Measurements from ENCODE around the gene ZNF70.

ZNF70 gene

DNA sequence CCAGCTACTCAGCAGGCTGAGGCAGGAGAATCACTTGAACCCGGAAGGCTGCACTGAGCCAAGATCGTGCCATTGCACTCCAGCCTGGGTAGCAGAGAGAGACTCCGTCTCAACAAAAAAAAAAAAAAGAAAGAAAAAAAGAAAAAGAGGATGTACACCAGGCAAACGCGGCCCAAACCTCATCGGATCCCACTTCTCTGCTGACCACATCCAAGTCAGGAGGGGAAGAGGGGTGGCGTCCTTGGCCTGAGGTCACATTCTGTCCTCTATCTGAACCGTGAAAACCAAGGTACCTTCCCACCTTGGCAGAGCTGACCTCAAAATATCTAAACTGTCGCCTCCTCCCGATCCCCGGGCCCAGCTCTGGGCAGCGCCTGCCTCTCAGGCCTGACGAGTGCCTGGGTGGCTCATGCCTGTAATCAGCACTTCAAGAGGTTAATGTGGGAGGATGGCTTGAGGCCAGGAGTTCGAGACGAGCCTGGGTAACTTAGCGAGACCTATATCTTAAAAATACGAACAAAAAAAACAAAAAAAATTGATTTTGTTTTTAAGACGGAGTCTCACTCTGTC lies 35.0 kb downstream of the ZNF70 start:
- no peak for DNase-seq

DNA sequence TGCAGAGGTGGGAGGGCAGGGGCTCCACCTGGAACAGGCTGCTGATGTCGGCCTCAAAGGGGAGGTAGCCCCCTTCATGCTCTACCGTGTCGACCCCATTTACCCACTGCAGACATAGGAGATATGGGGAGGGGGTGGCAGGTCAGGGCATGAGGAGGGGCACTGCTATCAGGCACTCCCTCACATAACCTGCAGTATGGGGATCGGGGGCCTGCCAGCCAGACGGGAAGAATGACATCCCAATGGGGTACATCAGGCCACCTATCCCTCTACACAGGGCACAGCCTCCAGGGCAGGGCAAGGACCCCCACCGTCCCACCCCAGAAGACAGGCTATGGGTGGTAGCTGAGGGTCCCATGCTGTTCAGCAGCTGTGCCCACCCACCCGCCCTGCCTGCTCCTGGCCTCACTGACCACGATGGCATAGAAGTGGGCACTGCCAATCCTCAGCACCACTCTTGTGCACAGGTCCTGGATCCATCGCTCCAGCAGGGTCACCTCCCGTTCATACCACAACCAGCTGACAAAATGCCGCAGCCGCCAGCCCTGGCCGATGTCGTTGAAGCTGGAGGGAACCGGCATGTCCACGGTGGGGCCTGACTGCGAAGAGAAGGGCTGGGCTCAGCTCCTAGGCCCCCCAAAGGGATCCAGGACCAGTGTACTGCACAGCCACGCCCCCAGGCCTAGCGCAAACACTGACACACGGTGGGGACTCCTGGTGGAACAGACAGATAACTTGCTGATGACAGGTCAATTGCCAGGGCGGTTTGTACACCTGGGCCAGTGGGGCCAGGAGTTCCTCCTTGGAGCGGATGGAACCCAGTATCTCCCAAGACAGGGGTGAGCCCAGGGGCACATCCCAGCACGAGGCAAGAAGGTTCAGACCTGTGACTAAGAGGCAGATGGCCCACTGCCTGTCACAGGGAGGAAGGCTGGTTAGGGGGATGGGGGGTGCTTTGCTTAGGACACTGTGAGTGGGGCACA lies 36.0 kb downstream of the ZNF70 start:
- no peak for DNase-seq

DNA sequence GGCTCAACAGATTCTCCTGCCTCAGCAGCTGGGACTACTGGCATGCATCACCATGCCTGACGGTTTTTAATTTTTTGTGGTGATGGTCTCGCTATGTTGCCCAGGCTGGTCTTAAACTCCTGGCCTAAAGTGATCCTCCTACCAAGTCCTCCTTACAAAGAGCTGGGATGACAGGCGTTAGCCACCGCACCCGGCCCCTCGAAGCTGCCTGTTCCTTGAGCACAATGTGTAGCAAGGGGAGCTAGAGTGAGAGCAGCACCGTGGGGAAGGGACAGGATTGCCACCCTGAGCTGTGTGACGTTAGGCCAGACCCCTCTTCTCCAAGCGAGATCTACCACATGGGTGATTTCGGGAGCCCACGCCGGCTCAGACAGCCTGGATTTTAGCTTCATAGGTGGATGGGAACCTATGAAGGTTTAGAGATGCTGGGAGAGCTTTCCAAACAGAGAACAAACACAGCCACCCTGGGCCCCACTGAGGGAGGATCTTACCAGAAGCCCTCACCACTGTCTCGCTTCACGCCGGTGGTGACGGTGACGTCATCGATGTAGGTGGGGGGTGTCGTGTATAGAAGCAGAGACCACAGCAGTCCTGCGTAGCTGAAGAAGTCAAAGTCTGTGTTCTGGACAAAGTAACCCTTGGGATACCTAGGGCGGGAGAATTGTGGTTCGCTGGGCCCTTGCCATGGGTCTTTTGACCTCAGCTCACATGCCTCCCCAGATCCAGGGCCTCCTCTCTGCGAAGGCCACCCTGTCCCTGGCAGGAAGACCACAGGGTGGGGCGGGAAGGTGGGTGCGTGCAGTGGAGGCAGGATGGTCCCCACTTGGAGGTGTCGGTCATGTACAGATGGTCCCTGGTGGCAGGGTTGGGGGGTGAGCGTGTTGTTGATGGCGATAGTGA lies 37.0 kb downstream of the ZNF70 start:
- DNase-seq, result no peak

DNA sequence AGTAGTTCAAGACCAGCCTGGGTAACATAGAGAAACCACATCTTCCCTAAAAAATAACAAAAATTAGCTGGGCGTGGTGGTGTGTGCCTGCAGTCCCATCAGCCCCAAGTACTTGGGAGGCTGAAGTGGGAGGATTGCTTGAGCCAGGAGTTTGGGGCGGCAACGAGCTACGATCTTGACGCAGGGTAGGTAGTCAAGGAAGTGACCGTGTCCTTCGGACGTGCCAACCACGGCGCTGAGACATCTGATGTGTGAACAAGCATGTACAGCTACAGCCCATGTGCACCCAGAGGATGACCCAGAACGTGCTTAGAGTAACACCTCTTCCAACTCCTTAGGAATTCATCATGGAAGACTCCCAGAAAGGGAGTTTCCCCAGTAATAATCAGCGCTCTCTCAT lies 38.7 kb downstream of the ZNF70 start:
- DNase-seq, result no peak

DNA sequence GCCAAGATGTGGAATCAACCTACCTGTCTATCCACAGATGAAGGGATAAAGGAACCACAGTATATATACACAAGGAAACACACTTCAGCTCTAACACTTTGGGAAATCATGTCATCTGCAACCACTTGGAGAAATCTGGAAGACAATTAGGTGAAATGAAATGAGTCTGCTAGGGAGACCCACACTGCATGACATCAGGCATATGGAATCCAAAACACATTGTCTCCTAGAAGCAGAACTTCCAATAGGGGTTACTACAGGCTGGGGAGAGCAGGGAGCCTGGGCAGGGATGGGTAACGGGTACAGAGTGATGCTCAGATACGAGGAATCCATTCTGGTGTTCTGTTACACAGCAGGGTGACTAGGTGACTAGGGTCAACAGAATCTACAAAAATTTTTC lies 41.8 kb downstream of the ZNF70 start:
- DNase-seq, result no peak

DNA sequence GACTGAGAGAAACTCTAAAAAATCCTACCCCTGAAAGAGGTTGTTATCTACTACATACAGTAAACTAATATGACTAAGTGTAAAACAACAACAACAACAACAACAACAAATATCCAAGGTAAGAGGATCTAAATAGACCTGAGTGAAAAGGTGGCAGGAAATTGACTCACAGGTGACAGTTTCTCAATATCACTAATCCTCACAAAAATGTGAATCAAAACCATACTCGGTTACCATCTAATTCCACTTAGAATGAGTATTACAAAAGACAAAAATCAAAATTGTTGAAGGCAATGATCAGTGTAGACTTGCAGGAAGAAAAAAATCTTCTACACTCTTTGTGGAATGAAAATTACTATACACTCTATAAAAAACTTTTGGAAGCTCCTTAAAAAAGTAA lies 42.6 kb downstream of the ZNF70 start:
- no peak for DNase-seq

DNA sequence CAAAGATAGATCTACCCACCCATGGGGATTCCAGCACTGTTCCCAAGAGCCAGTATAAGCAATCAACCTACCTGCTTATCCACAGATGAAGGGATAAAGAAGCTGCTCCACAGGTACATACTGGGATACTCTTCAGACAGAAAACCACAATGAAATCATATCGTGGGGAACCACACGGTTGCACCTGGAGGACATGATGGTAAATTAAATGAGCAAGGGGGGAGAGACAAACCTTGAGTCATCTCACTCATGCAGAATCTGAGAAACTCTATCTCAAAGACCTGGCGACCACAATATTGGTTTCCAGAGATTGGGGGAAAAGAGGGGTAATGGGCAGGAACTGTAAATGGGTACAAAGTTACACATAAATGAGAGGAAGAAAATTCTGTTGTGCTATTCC lies 45.6 kb downstream of the ZNF70 start:
- no peak for DNase-seq

DNA sequence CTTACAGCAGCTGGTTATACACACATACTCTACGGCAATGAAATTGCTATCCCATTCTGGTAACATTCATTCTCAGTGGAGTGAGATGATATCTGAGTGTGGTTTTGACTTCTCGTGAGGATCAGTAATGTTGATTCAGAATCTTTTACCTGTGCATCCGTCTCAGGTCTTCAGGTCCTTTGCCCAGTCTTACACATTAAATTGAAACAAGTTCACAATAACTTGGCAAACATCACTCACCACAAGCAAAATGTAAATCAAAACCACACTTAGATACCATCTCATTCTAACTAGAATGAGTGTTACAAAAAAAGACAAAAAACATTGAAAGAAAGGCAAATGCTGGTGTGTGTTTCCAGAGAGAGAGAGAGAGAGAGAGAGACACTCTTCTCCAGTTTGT lies 46.1 kb downstream of the ZNF70 start:
- DNase-seq, result no peak

DNA sequence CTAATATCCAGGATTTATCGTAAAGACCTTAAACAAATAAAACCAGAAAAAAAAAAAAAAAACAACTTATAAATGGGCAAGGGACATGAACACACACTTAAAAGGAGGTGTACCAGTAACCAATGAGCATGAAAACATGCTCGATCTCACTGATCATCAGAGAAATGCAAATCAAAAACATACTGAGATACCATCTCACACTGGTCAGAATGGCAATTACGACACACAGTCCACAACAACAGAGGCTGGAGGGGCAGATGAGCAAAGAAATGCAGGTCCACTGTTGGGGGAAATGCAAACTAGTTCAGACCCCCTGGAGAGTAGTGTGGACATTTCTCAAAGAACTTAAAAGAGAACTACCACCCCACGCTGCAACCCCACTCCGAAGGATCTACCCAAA lies 46.9 kb downstream of the ZNF70 start:
- DNase-seq, result no peak

DNA sequence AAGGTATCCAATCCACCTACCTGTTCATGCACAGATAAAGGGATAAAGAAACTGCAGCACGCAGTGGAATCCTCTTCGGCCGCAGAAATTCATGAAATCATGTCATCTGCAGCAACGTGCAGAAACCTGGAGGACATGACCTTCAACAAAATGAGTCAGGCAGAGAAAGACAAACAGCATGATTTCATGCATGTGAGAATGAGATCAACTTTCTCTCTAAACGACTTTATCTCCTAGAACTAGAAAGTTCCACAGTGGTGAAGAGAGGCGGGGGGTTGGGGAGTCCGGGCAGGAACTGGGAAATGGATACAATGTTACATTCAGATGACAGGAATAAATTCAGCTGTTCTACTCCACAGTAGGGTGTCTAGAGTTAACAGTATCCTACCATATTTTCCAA lies 50.2 kb downstream of the ZNF70 start:
- no peak for DNase-seq

DNA sequence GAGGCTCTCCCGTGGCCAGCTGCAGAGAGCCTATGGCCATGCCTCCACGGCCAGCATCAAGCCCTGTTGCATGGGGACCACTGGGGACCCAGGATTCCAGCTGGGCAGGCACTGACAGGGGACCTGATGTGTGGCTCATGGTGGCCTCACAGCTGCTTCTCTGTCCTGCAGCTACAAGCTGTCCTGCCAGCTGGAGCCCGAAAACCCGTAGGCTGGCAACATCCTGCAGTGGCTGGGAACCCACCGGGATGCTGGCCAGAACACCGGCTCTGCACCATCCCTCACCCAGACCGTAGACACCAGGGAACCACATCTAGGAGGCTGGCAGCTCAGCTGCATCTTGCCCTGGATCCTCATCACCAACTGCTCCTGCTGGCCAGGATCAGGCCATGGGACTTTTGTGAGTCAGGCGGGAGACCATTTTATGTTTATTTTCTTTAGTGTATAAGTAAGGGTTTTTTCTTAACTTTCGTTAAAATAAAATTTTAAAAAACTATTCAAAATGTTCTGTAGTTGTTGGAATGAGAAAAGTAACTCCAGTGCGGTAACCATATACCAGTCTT lies 52.2 kb downstream of the ZNF70 start:
- DNase-seq, result no peak

DNA sequence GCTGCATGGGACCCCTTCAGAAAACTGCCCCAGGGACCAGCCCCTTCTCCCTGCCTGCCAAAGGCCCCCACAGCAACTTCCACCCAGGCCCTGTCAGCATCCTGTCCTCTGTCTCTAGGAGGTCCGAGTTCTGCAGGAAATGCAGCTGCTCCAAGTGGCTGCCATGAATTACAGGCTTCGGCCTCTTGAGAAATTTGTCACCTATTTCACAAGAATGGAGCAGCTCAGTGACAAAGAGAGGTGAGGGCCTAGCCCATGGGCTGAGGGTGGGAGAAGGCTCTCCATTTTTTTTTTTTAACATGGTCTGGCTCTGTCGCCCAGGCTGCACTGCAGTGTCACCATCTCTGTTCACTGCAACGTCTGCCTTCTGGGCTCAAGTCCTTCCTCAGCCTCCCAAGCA lies 52.8 kb downstream of the ZNF70 start:
- DNase-seq, result no peak

DNA sequence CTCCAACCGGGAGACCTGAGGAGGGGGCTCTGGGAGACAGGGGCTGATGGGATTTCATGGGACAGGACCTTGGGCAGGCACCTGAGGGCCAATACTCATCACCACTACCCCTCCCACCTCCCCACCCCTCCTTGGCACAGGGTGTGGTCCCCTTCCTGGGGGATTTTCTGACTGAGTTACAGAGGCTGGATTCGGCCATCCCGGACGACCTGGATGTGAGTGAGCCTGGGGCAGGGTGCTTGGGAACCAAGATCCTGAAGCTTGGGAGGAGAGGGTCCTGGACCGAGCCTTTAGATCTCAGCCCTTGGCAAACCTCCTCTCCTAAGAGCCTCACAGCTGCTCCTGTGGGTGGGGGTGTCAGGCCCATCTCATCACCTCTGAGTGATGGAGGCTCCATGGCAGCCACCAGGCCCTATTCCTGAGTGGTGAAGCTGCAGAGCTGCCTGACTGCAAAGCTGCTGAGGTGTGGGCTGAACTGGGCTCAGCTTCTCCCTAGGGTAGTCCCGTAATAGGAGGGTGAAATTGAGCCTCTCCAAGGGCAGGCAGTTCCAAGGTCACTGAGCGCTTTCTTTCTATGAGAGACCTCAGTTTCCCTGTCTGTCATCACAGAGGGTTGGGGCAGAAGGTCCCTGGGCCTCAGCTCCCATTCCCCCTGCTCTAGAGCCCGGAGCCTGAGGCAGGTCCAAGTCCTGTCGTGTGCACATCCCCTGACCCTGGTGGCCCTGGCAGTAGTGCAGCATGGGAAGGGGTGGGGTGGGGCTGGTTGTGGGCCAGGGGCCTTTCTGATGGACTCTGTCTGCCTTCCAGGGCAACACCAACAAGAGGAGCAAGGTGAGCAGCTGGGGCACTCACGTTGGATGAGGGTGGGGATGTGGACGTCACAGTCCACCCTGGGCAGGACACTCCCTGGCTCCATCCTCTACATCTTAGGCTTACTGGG lies 53.6 kb downstream of the ZNF70 start:
- DNase-seq, result no peak

DNA sequence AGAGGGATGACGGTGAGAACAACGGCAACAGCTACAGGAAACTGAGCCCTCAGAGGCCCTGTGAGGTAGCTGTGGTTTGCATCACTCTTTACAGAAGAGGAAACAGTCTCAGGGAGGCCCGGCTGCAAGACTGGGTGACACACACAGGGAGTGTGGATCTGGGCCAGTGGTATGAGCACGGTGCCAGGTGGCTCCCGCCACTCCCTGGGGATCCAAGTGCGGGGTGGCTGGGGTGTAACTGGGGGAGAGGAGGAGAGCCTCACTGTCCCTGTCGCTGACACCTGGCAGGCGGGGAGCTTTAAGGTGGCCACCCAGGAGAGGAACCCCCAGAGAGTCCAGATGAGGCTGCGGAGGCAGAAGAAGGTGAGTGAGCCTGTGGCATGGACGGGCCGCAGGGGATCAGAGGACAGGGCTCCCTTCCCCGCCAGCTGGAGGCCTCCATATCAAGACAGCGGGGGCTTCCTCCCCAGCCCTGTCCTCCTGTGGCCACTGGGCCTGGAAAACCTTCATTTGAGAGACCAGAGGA lies 54.5 kb downstream of the ZNF70 start:
- DNase-seq, result no peak

DNA sequence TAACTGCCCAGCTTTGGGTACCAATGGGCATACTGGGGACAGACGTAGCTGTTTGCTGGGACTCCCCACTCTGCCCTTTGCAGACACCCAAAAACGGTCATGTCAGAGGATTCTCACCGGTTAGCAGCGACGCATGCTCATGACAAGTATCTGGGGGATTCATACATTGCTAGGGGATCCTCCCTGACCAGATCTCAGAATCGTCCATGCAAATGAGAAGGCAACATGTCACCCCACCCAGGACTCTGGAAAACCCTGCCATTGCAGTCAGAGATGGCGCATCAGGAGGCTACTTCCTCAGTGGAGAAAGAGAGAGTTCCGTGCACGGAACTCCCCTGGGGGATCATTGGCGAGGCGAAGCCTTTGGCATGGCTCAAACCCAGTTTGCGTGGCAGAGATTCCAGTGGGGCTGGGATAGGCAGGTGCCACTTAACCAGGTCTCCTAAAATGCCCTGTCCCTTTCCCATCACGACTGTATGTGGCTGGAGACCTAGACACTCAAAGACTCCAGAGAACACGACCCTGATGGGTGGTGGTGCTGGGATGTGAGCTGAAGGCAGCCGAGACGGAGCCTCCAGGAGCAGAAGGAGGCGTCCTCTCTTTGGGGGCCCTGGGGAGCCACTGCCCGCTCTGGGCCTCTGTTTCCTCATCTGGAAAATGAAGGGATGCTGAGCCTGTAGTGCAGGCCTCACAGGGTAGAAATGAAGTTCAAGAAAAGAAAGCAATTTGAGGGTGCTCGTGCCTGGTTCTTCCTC lies 55.2 kb downstream of the ZNF70 start:
- no peak for DNase-seq

DNA sequence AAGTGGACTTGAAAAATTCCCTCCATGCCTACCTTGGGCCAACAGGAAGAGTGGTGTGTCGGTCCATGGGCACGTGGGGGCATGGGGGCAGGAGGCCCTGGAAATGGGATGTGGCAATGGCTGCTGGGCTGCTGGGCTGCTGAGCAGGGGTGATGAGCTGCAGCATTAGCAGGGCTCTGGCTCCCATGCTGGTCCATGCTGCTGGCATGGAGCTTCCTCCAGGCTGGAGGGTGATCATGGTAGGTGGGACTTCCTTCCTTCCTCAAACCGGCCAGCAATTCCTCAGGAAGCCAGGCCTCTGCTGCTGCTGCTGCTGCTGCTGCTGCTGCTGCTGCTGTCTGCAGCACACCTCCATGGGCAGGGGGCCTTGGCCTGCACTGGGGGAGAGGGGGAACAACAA lies 55.8 kb downstream of the ZNF70 start:
- DNase-seq, result no peak

DNA sequence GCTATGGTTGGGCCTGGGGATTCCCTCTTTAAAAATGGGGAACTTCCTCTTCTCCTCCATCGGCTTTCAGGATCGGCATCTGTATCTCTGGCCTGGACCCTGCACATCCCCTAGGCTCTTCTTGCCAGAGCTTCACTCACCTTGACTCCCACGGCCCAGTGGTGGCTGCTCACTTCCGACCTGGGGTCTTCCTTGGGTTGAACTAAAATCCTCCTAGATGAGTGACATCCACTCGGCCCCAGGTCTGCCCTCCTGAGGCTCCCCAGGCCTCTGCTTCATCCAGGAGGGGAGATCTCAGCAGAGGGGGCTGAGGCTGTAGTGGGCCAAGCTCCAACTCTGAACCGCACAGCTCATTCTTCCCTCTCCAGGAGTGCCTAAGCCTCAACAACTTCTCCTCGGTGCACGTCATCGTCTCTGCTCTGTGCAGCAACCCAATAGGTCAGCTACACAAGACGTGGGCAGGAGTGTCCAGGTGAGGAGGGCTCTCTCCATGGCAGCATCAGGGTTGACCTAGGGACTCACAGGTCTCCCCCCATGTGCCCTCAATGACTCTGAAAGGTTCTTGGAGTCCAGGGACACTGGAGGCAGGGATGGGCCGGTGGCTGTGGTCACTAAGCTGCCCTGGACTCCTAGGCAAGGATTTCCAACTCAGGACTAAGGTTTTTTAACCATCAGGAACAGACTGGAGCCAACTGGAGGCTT lies 56.8 kb downstream of the ZNF70 start:
- no peak for DNase-seq

DNA sequence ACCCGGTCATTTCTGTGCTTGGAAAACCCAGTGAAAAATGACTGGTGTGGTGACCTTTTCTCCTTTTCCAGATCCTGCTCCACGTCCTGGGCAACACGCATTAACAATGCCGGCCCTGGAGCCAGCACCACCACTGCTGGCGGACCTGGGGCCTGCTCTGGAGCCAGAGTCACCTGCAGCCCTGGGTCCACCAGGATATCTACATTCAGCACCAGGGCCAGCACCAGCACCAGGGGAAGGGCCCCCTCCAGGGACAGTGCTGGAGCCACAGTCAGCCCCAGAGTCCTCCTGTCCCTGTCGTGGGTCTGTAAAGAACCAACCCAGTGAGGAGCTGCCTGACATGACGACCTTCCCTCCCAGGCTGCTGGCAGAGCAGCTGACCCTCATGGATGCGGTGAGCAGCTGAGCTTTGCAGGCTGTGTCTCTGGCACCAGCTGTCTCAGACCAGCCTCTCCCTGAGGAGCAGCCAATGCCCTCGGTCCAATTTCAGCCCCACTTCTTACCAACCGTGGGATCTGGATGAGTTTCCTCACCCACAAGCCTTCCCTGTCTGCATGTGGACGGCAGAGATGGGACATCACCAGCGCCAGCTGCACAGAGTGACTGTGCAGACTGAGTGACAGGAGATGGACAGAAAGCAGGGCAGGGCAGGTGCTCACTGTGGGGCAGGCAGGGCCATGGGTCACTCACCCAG lies 58.2 kb downstream of the ZNF70 start:
- DNase-seq, result no peak

DNA sequence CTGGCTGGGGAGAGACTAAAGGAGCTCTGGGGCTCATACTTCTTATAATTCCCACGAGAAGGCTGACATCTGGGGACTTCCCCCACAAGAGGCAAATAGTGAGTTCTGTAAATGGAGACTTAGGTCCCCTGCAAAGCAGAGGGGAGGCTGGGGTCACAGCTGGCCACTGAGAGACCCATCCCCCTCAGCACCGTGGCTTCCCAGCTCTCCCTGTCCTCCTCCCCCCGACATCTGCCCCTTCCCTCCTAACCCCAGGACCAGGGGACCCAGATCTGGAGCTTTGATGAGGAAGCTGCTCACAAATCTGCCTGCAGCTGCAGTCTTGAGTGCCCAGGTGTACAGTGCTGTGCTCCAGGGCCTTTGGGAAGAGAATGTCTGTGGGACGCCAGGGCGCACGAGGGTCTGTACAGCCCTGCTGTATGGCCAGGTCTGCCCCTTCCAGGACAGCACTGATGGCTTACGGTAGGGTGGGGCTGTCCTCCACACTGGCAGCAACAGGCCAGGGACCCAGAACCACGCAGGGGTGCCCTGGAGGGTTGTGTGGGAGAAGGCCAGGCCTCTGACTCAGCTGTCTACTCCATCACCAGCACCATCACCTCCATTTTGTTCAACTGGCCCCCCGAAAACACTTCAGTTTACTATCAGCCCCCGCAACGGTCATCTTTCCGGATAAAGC lies 59.0 kb downstream of the ZNF70 start:
- DNase-seq, result no peak
